Mesothelial cell of epicardium (in vitro differentiated cells): ENCODE data around the gene UTY. TPM values are rescaled to one million over a fixed set of nuclear protein-coding genes. Genes with fewer than 3 reads are reported as not detected.

Source experiments
- DNase-seq, 2 experiments: peaks; one replicate each; pipeline ENCODE4 v3.0.0; 2021; ENCODE audit warnings: low spot score in 2 of 2; ENCODE audit not compliant: unreplicated experiment in 2 of 2
- H3K27ac Mint-ChIP-seq: 2 replicates; pipeline ENCODE4 v1.8.0; 2021; ENCODE audit warnings: mixed read lengths
- H3K27me3 Mint-ChIP-seq: 2 replicates; pipeline ENCODE4 v1.8.0; 2021; ENCODE audit warnings: low read depth, mixed read lengths
- H3K36me3 Mint-ChIP-seq: 2 replicates; pipeline ENCODE4 v1.8.0; 2021; ENCODE audit warnings: mixed read lengths
- H3K4me1 Mint-ChIP-seq: 2 replicates; pipeline ENCODE4 v1.8.0; 2021; ENCODE audit warnings: mixed read lengths
- H3K4me3 Mint-ChIP-seq: 2 replicates; pipeline ENCODE4 v1.8.0; 2021; ENCODE audit warnings: mild to moderate bottlenecking, moderate library complexity, mixed read lengths
- H3K9me3 Mint-ChIP-seq: 2 replicates; pipeline ENCODE4 v1.8.0; 2021; ENCODE audit warnings: mixed read lengths
- total RNA-seq: library from RNA; stranded (reverse); gene quantifications from 3 replicates; pipeline ENCODE4 v1.2.1, GENCODE V29; 2021
- TF ChIP-seq, protein P1 (sequence below): fragments of 200-600 bp; sonication (generic); IDR thresholded peaks from one replicate; pipeline ENCODE4 v1.5.0; 2021; ENCODE audit warnings: antibody characterized with exemption; ENCODE audit not compliant: unreplicated experiment

The UTY gene
- total RNA-seq, 1 donor from 2014 or later, result not detected

DNA sequence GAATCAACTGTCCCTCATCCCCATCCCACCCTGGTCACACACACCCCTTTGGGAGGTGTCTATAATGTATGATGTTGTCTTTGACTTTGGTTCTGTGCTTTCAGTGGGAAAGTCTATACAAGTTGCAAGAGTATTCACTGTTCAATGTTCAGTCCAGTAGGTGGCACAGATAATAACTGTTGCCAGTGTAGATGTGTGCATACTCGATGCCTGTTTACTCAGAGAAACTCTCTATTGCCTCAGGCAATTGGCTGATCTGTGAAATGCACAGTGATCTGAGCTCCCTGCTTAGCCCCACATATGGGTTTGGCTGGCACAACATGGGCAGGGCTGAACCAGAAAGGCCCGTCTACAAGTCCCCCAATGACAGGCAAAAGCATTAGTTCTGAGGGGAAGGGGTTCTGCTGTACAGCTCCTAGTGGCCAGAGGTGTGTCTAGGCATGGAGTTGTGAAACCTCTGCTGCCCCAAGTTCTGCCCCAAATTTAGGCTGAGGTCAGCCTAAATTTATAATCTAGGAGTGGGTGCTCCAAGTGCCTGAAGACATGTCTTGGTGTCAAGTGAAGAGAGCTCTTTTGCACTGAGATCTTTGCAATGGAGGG, 252.4 kb downstream of the UTY start:
- TF ChIP-seq, protein P1, sequence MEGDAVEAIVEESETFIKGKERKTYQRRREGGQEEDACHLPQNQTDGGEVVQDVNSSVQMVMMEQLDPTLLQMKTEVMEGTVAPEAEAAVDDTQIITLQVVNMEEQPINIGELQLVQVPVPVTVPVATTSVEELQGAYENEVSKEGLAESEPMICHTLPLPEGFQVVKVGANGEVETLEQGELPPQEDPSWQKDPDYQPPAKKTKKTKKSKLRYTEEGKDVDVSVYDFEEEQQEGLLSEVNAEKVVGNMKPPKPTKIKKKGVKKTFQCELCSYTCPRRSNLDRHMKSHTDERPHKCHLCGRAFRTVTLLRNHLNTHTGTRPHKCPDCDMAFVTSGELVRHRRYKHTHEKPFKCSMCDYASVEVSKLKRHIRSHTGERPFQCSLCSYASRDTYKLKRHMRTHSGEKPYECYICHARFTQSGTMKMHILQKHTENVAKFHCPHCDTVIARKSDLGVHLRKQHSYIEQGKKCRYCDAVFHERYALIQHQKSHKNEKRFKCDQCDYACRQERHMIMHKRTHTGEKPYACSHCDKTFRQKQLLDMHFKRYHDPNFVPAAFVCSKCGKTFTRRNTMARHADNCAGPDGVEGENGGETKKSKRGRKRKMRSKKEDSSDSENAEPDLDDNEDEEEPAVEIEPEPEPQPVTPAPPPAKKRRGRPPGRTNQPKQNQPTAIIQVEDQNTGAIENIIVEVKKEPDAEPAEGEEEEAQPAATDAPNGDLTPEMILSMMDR, result no peak
- Mint-ChIP-seq H3K27me3 (no peaks in the 10 kb centered on the region), H3K4me3 (no peak overlapping the region), H3K36me3 (no peaks in the 10 kb centered on the region), H3K4me1 (no peaks in the 10 kb centered on the region), H3K27ac (no peak overlapping the region), H3K9me3 (no peaks in the 10 kb centered on the region)
- no peak for DNase-seq

DNA sequence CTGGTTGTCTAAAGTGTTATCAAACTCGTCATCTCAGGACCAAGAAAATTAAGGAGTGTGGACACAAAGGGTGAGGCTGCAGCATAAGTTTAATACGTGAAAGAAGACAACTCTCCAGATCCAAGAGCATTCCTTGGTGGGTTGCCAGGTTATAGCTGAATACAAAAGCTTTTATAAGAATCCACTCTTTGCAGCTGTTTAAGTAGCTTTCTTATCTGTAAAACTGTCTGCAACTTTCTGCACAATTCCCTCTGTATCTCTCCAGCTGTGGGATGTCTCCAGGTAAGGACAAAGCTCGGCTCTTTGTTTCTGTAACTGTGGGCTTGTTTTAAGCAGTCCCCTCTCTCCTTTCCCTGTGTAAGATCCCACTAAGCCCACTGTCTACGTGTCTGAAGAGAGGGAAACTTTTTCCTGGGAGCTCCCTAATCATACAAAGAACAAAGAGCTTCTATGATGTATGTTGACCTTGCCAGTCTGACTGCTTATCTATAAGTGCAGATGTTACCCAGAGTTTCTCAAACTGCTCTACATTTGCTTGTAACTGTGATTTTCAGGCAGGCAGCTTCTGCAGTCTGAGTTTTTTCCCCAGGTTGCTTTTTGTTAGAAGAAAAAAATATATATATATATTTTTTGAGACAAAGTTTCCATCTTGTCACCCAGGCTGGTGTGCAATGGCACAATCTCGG, 268.7 kb downstream of the UTY start:
- Mint-ChIP-seq H3K4me1 (no peaks in the 10 kb centered on the region), H3K4me3 (no peak overlapping the region), H3K9me3 (no peaks in the 10 kb centered on the region), H3K27me3 (no peaks in the 10 kb centered on the region), H3K36me3 (no peaks in the 10 kb centered on the region), H3K27ac (no peak overlapping the region)
- TF ChIP-seq, protein P1, result no peak
- no peak for DNase-seq

DNA sequence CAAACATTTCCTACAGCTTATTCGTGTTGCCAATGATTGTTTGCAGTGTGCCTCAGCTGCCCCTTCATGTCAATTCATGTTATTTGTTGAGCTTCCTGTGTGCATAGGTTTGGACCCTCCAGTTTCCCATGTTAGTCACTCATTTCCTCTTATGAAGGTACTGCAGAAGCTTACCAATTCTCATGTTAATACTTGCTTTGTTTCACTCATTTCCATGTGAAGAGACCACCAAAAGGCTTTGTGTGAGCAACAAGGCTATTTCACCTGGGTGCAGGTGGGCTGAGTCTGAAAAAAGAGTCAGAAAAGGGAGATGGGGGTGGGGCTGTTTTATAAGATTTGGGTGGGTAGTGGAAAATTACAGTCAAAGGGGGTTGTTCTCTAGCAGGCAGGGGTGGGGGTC, 274.6 kb downstream of the UTY start:
- DNase-seq, result no peak
- Mint-ChIP-seq H3K27me3 (no peaks in the 10 kb centered on the region), H3K27ac (no peak overlapping the region), H3K4me1 (no peaks in the 10 kb centered on the region), H3K36me3 (no peaks in the 10 kb centered on the region), H3K4me3 (no peak overlapping the region), H3K9me3 (no peaks in the 10 kb centered on the region)
- TF ChIP-seq, protein P1, result no peak

Other genes starting within 250 kb of the UTY start
- not detected in 3 replicates for gene TMSB4Y, start 223.9 kb upstream of the UTY start, total RNA-seq